Caco-2 (cell line): ENCODE results near the gene PLD4. TPM values are rescaled to one million over a fixed set of nuclear protein-coding genes. Genes with fewer than 3 reads are reported as not detected.
"Not testable (repeated sequence)": the region's sequence is repeated elsewhere in the genome, so short reads cannot be mapped to it uniquely, and the experiment has no call there.

Experiments
- BruUV-seq: library from RNA; stranded (reverse); fragments of 400-500 nt; replicated peaks from 2 replicates; lab custom pipeline; 2021; lab: Mats Ljungman, UMichigan
- CTCF ChIA-PET: fragments of 300-600 bp; sonication (Branson Sonifier 250); formaldehyde crosslinking; loops from one replicate; lab custom pipeline; 2022; ENCODE audit warnings: antibody characterized with exemption; lab: Charles Lee
- POLR2A ChIA-PET: fragments of 300-600 bp; sonication (Branson Sonifier 250); formaldehyde crosslinking; loops from one replicate; lab custom pipeline; 2022; ENCODE audit warnings: antibody characterized with exemption; lab: Charles Lee
- DNase-seq, 2 experiments: peaks; one replicate each; pipeline versions ENCODE4 v3.0.0 to v3.0.0-alpha.2; 2020 to 2022
- H3K27me3 ChIP-seq: replicated peaks from 2 replicates; pipeline ENCODE4 v1.6.0; 2011; ENCODE audit warnings: low read length; ENCODE audit not compliant: control insufficient read depth, insufficient read depth
- H3K36me3 ChIP-seq: 2 replicates; pipeline ENCODE4 v1.5.1; 2011; ENCODE audit warnings: low read length; ENCODE audit not compliant: control insufficient read depth, insufficient read depth
- H3K4me1 ChIP-seq: fragments of 250-450 bp; sonication (Bioruptor Pico); 2 replicates; pipeline ENCODE4 v1.5.1; 2020; ENCODE audit warnings: mild to moderate bottlenecking
- H3K4me3 ChIP-seq: 2 replicates; pipeline ENCODE4 v1.5.1; 2011; ENCODE audit warnings: low read depth, mild to moderate bottlenecking, control low read depth, low read length
- H3K9me3 ChIP-seq: fragments of 250-450 bp; sonication (Bioruptor Pico); 2 replicates; pipeline ENCODE4 v1.5.1; 2020; ENCODE audit warnings: mild to moderate bottlenecking, moderate library complexity
- H3K27ac Mint-ChIP-seq: one replicate; pipeline ENCODE4 v1.8.0; 2022; ENCODE audit warnings: mixed read lengths; ENCODE audit not compliant: unreplicated experiment
- H3K27me3 Mint-ChIP-seq: one replicate; pipeline ENCODE4 v1.8.0; 2022; ENCODE audit warnings: mixed read lengths; ENCODE audit not compliant: insufficient read depth, unreplicated experiment
- H3K36me3 Mint-ChIP-seq: one replicate; pipeline ENCODE4 v1.8.0; 2022; ENCODE audit warnings: mild to moderate bottlenecking, mixed read lengths; ENCODE audit not compliant: insufficient read depth, unreplicated experiment
- H3K4me1 Mint-ChIP-seq: one replicate; pipeline ENCODE4 v1.8.0; 2022; ENCODE audit warnings: low read depth, mixed read lengths; ENCODE audit not compliant: unreplicated experiment
- H3K4me3 Mint-ChIP-seq: one replicate; pipeline ENCODE4 v1.8.0; 2022; ENCODE audit warnings: mild to moderate bottlenecking, moderate library complexity, mixed read lengths; ENCODE audit not compliant: unreplicated experiment
- H3K9me3 Mint-ChIP-seq: one replicate; pipeline ENCODE4 v1.8.0; 2022; ENCODE audit warnings: mixed read lengths; ENCODE audit not compliant: unreplicated experiment
- CTCF ChIP-seq, 2 experiments: fragments of 200-600 bp in 1 of 2; IDR thresholded peaks; 1 replicate in 1 of 2; 2 replicates in 1 of 2; pipeline versions ENCODE4 v1.5.1 to v1.8.0; 2011 to 2022; ENCODE audit warnings: antibody characterized with exemption in 1 of 2, control low read depth in 1 of 2, inconsistent platforms in 1 of 2, low read depth in 1 of 2, low read length in 1 of 2, mild to moderate bottlenecking in 1 of 2, moderate library complexity in 1 of 2; ENCODE audit not compliant: insufficient read depth in 1 of 2, severe bottlenecking in 1 of 2, unreplicated experiment in 1 of 2
- intact Hi-C: fragments of 100-400 bp; cut with micrococcal nuclease; formaldehyde crosslinking; loops from one replicate; pipeline ENCODE4 v1.10.0; 2022; ENCODE audit not compliant: unreplicated experiment
- total RNA-seq: library from RNA; stranded (reverse); gene quantifications from 2 replicates; pipeline ENCODE4 v1.2.3, GENCODE V29; 2022

PLD4 gene
- total RNA-seq, 1 experiment from 2014 or later, result not detected

GRCh38 chr14:104882991-104883660, 41.6 kb upstream of the PLD4 start:
- Histone ChIP-seq H3K27me3 (no peaks in the 10 kb centered on the region), H3K36me3 (no peaks in the 10 kb centered on the region; the same call in 1 of the 2 replicates), H3K4me1 (peaks cover 4% of the 10 kb centered on the region; the same call in 1 of the 2 replicates), H3K9me3 (no peaks in the 10 kb centered on the region), H3K4me3 (no peak overlapping the region)
- H3K9me3 Mint-ChIP-seq, result no peaks in the 10 kb centered on the region
- H3K4me3 Mint-ChIP-seq, result no peak overlapping the region
- peaks cover 21% of the 10 kb centered on the region for H3K36me3 Mint-ChIP-seq
- no peak for TF ChIP-seq CTCF (IDR thresholded peaks at IDR 0.05; ENCODE audit: insufficient read depth in 1 of 2, low read depth in 1 of 2, low read length in 1 of 2, severe bottlenecking in 1 of 2, unreplicated experiment in 1 of 2)
- POLR2A ChIA-PET, result no interaction called here
- no peaks in the 10 kb centered on the region for H3K4me1 Mint-ChIP-seq
- intact Hi-C loops, result no loop called here
- DNase-seq, result no peak
- BruUV-seq, result no TSS peak
- CTCF ChIA-PET, result no interaction called here
- no peak overlapping the region for H3K27ac Mint-ChIP-seq
- H3K27me3 Mint-ChIP-seq, result no peaks in the 10 kb centered on the region

DNA sequence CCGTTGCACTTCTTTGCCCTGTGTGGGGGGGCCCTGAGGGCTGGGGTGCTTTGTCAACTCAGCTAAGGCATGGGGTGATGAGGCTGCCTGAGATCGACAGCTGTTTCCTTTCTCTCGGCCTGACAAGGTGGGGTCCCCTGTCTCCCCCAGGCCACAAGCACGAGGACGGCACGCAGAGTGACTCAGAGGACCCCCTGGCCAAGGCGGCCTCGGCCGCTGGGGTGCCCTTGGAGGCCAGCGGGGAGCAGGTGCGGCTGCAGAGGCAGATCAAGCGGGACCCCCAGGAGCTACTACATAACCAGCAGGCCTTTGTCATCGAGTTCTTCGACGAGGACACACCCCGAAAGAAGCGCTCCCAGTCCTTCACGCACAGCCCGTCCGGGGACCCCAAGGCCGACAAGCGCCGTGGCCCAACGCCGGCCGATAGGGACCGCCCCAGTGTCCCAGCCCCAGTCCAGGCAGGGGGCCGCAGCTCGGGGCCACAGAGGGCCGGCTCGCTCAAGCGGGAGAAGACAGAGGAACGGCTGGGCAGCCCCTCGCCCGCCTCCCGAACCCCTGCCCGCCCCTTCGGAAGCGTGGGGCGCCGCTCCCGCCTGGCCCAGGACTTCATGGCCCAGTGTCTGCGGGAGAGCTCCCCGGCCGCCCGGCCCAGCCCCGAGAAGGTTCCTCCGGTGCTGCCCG, 40.9 kb upstream of the PLD4 start:
- H3K36me3 ChIP-seq, result no peaks in the 10 kb centered on the region; the same call in 1 of the 2 replicates
- TF ChIP-seq CTCF (IDR thresholded peaks at IDR 0.05; ENCODE audit: insufficient read depth in 1 of 2, low read depth in 1 of 2, low read length in 1 of 2, severe bottlenecking in 1 of 2, unreplicated experiment in 1 of 2), result no peak
- no peak overlapping the region for H3K4me3 ChIP-seq
- H3K4me3 Mint-ChIP-seq, result no peak overlapping the region
- H3K9me3 Mint-ChIP-seq, result no peaks in the 10 kb centered on the region
- H3K36me3 Mint-ChIP-seq, result peaks cover 21% of the 10 kb centered on the region
- CTCF ChIA-PET, result no interaction called here
- no peaks in the 10 kb centered on the region for H3K4me1 Mint-ChIP-seq
- no peak overlapping the region for H3K27ac Mint-ChIP-seq
- DNase-seq, result no peak
- H3K27me3 ChIP-seq, result no peaks in the 10 kb centered on the region
- intact Hi-C loops, result no loop called here
- BruUV-seq, result no TSS peak
- H3K9me3 ChIP-seq, result no peaks in the 10 kb centered on the region
- no peaks in the 10 kb centered on the region for H3K27me3 Mint-ChIP-seq
- H3K4me1 ChIP-seq, result peaks cover 4% of the 10 kb centered on the region; the same call in 1 of the 2 replicates
- POLR2A ChIA-PET, result no interaction called here

- H3K4me1 Mint-ChIP-seq, H3K9me3 ChIP-seq, intact Hi-C loops, POLR2A ChIA-PET, H3K36me3 ChIP-seq, H3K9me3 Mint-ChIP-seq, BruUV-seq, H3K4me1 ChIP-seq, CTCF ChIA-PET, H3K4me3 Mint-ChIP-seq, H3K27me3 Mint-ChIP-seq, H3K4me3 ChIP-seq, H3K27me3 ChIP-seq, H3K27ac Mint-ChIP-seq, DNase-seq: not testable (repeated sequence)
- H3K36me3 Mint-ChIP-seq, result peaks cover 21% of the 10 kb centered on the region
Observed at GRCh38 chr14:104884381-104884780, 40.3 kb upstream of the PLD4 start.
